Measurements from ENCODE around the gene WASF3. TPM values are rescaled to one million over a fixed set of nuclear protein-coding genes. Genes with fewer than 3 reads are reported as not detected.

Gene WASF3
- total RNA-seq, 1 experiment from 2014 or later, result 2.6 TPM

GRCh38 chr13:26606631-26607030, 49.1 kb downstream of the WASF3 start:
- Histone ChIP-seq H3K36me3 (ENCODE audit: low read depth, low read length) (no peaks in the 10 kb centered on the region), H3K4me2 (ENCODE audit: low read length) (no peak overlapping the region), H3K4me3 (ENCODE audit: low read length) (no peak overlapping the region), H3K27ac (ENCODE audit: low read length) (no peak overlapping the region), H4K20me1 (ENCODE audit: low read length) (no peaks in the 10 kb centered on the region), H3K9me3 (ENCODE audit: low read length) (no peaks in the 10 kb centered on the region), H3K79me2 (ENCODE audit: low read length) (no peaks in the 10 kb centered on the region), H3K9ac (ENCODE audit: low read length) (no peak overlapping the region), H3K4me1 (ENCODE audit: insufficient read depth, low read length) (no peaks in the 10 kb centered on the region), H3F3A (ENCODE audit: low read length, unreplicated experiment) (no peaks in the 10 kb centered on the region), H3K27me3 (ENCODE audit: low read length) (no peaks in the 10 kb centered on the region; the same call in 1 of the 2 replicates), H3K9me2 (replicated peaks; ENCODE audit: low read length) (no peaks in the 10 kb centered on the region), H2AFZ (ENCODE audit: low read length) (no peak overlapping the region)
- no TSS peak for BruUV-seq (replicated peaks)
- intact Hi-C loops (cut with micrococcal nuclease), result loop anchor here (5.0 kb wide), 1 partner anchor 424 kb away; no protein-coding TSS in a partner anchor
- DNase-seq, result no peak
- ChIA-PET CTCF (interaction anchor here (1.1 kb wide), 1 partner anchor 422 kb away, joined by 10 read pairs; no protein-coding TSS in a partner anchor), POLR2A (ENCODE audit: unreplicated experiment) (no interaction called here)
- TF ChIP-seq EZH2 (IDR thresholded peaks at IDR 0.05; ENCODE audit: low read length, unreplicated experiment) (no peak), CTCF (conservative IDR thresholded peaks at IDR 0.05; ENCODE audit: low read depth, low read length) (no peak), EZH2phosphoT487 (IDR thresholded peaks at IDR 0.05; ENCODE audit: borderline replicate concordance, low read length) (no peak)
- no peak for ATAC-seq

- TF ChIP-seq EZH2phosphoT487 (IDR thresholded peaks at IDR 0.05; ENCODE audit: borderline replicate concordance, low read length), result no peak
- TF ChIP-seq CTCF (conservative IDR thresholded peaks at IDR 0.05; ENCODE audit: low read depth, low read length), result no peak
- TF ChIP-seq EZH2 (IDR thresholded peaks at IDR 0.05; ENCODE audit: low read length, unreplicated experiment), result no peak
- intact Hi-C loops (cut with micrococcal nuclease), result no loop called here
- Histone ChIP-seq H3K27me3 (ENCODE audit: low read length) (no peaks in the 10 kb centered on the region; the same call in 1 of the 2 replicates), H4K20me1 (ENCODE audit: low read length) (no peaks in the 10 kb centered on the region), H3F3A (ENCODE audit: low read length, unreplicated experiment) (no peaks in the 10 kb centered on the region), H3K4me2 (ENCODE audit: low read length) (no peak overlapping the region), H2AFZ (ENCODE audit: low read length) (no peak overlapping the region), H3K9me2 (replicated peaks; ENCODE audit: low read length) (no peaks in the 10 kb centered on the region), H3K4me1 (ENCODE audit: insufficient read depth, low read length) (peaks cover 4% of the 10 kb centered on the region; the same call in 1 of the 2 replicates), H3K79me2 (ENCODE audit: low read length) (no peaks in the 10 kb centered on the region), H3K9ac (ENCODE audit: low read length) (no peak overlapping the region), H3K36me3 (ENCODE audit: low read depth, low read length) (no peaks in the 10 kb centered on the region), H3K27ac (ENCODE audit: low read length) (no peak overlapping the region), H3K9me3 (ENCODE audit: low read length) (no peaks in the 10 kb centered on the region), H3K4me3 (ENCODE audit: low read length) (no peak overlapping the region)
- no peak for ATAC-seq
- no peak for DNase-seq
- BruUV-seq (replicated peaks), result no TSS peak
- ChIA-PET CTCF (no interaction called here), POLR2A (ENCODE audit: unreplicated experiment) (no interaction called here)
Measured at GRCh38 chr13:26614721-26615120, 57.2 kb downstream of the WASF3 start.

GRCh38 chr13:26616126-26616525, 58.6 kb downstream of the WASF3 start:
- Histone ChIP-seq H3F3A (ENCODE audit: low read length, unreplicated experiment) (no peaks in the 10 kb centered on the region), H3K9me3 (ENCODE audit: low read length) (no peaks in the 10 kb centered on the region), H3K4me1 (ENCODE audit: insufficient read depth, low read length) (peaks cover 4% of the 10 kb centered on the region; the same call in 1 of the 2 replicates), H3K9ac (ENCODE audit: low read length) (no peak overlapping the region), H3K27me3 (ENCODE audit: low read length) (no peaks in the 10 kb centered on the region; the same call in 1 of the 2 replicates), H4K20me1 (ENCODE audit: low read length) (no peaks in the 10 kb centered on the region), H3K79me2 (ENCODE audit: low read length) (no peaks in the 10 kb centered on the region), H2AFZ (ENCODE audit: low read length) (no peak overlapping the region), H3K4me2 (ENCODE audit: low read length) (no peak overlapping the region), H3K9me2 (replicated peaks; ENCODE audit: low read length) (no peaks in the 10 kb centered on the region), H3K36me3 (ENCODE audit: low read depth, low read length) (no peaks in the 10 kb centered on the region), H3K27ac (ENCODE audit: low read length) (no peak overlapping the region), H3K4me3 (ENCODE audit: low read length) (no peak overlapping the region)
- ChIA-PET CTCF (no interaction called here), POLR2A (ENCODE audit: unreplicated experiment) (no interaction called here)
- ATAC-seq (peak; percentile 87), DNase-seq (peak; percentile 45)
- TF ChIP-seq EZH2phosphoT487 (IDR thresholded peaks at IDR 0.05; ENCODE audit: borderline replicate concordance, low read length) (no peak), CTCF (conservative IDR thresholded peaks at IDR 0.05; ENCODE audit: low read depth, low read length) (no peak), EZH2 (IDR thresholded peaks at IDR 0.05; ENCODE audit: low read length, unreplicated experiment) (no peak)
- BruUV-seq (replicated peaks), result no TSS peak
- intact Hi-C loops (cut with micrococcal nuclease), result no loop called here

Measured in PC-3 (cell line).